ENCODE results near the gene NES.

- TF ChIP-seq ELF4 (IDR thresholded peaks at IDR 0.05) (no peak), NFRKB (IDR thresholded peaks at IDR 0.05) (no peak), SP1 (IDR thresholded peaks at IDR 0.05) (no peak), FOXK2 (IDR thresholded peaks at IDR 0.05) (no peak), ZNF384 (IDR thresholded peaks at IDR 0.05) (no peak), L3MBTL2 (conservative IDR thresholded peaks at IDR 0.05) (no peak), FOXM1 (IDR thresholded peaks at IDR 0.05; ENCODE audit: borderline replicate concordance) (no peak), BHLHE40 (IDR thresholded peaks at IDR 0.05; ENCODE audit: borderline replicate concordance) (no peak), FOXA1 (IDR thresholded peaks at IDR 0.05) (no peak), LEF1 (IDR thresholded peaks at IDR 0.05; ENCODE audit: borderline replicate concordance) (no peak), ARNT (IDR thresholded peaks at IDR 0.05) (no peak)
Observed at GRCh38 chr1:156655151-156655903, 21.9 kb downstream of the NES start.

Measured in HEK293T (cell line).